ENCODE measurements around the gene TLE7. TPM values are rescaled to one million over a fixed set of nuclear protein-coding genes. Genes with fewer than 3 reads are reported as not detected.

Gene TLE7
- total RNA-seq, 2 experiments from 2014 or later, result not detected

GRCh38 chr16:71431176-71431575 is 10.7 kb downstream of the TLE7 start:
- no peak overlapping the region for H3K27ac ChIP-seq (ENCODE audit: low read depth, low read length, poor library complexity, severe bottlenecking)
- peaks cover 7% of the 10 kb centered on the region; the same call in 1 of the 2 replicates for H3K9me3 ChIP-seq (ENCODE audit: low read length)
- no peak for DNase-seq (ENCODE audit: low spot score)
- H3K36me3 ChIP-seq (ENCODE audit: insufficient read depth, low read length), result no peaks in the 10 kb centered on the region
- ChIA-PET CTCF (ENCODE audit: unreplicated experiment) (no interaction called here), POLR2A (no interaction called here)
- no peak overlapping the region for H3K4me3 ChIP-seq (ENCODE audit: low read depth, low read length, poor library complexity, severe bottlenecking)
- no peaks in the 10 kb centered on the region for H3K4me1 ChIP-seq (ENCODE audit: insufficient read depth, low read length, poor library complexity, severe bottlenecking)
- no peak overlapping the region for H2AFZ ChIP-seq (ENCODE audit: low read length)
- intact Hi-C loops (cut with micrococcal nuclease; ENCODE audit: unreplicated experiment), result no loop called here
- no peaks in the 10 kb centered on the region for H4K20me1 ChIP-seq (ENCODE audit: insufficient read depth, low read length)
- H3K79me2 ChIP-seq (ENCODE audit: insufficient read depth, low read depth, low read length), result no peaks in the 10 kb centered on the region
- no peak overlapping the region for H3K4me2 ChIP-seq (ENCODE audit: low read length)
- BruUV-seq (replicated peaks), result no TSS peak
- H3K9me2 ChIP-seq (ENCODE audit: insufficient read depth, low read length), result no peaks in the 10 kb centered on the region
- TF ChIP-seq EZH2phosphoT487 (IDR thresholded peaks at IDR 0.05; ENCODE audit: borderline replicate concordance, low read depth, low read length), result no peak
- TF ChIP-seq, protein P1, sequence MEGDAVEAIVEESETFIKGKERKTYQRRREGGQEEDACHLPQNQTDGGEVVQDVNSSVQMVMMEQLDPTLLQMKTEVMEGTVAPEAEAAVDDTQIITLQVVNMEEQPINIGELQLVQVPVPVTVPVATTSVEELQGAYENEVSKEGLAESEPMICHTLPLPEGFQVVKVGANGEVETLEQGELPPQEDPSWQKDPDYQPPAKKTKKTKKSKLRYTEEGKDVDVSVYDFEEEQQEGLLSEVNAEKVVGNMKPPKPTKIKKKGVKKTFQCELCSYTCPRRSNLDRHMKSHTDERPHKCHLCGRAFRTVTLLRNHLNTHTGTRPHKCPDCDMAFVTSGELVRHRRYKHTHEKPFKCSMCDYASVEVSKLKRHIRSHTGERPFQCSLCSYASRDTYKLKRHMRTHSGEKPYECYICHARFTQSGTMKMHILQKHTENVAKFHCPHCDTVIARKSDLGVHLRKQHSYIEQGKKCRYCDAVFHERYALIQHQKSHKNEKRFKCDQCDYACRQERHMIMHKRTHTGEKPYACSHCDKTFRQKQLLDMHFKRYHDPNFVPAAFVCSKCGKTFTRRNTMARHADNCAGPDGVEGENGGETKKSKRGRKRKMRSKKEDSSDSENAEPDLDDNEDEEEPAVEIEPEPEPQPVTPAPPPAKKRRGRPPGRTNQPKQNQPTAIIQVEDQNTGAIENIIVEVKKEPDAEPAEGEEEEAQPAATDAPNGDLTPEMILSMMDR (conservative IDR thresholded peaks at IDR 0.05; ENCODE audit: low read length), result no peak

DNA sequence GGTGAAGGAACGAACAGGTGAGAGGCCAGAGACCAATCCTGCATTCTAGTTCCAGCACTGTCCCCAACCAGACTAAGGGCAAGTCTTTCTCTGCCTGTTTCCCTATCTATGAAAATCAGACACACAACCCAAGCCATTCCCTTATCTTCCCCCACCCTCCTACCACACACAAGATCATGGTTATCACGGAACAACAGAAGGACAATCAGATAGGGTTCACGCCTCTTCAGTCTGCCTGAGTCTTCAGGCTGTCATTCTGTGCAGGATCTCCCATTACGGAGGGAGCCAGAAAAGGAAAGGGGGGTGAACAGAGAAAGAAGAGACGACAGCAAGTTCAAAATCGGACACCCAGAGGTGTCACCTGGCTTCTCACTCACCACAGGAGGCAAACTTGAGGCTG is 11.1 kb downstream of the TLE7 start:
- H3K27ac ChIP-seq (ENCODE audit: low read depth, low read length, poor library complexity, severe bottlenecking), result no peak overlapping the region
- TF ChIP-seq, protein P1 (conservative IDR thresholded peaks at IDR 0.05; ENCODE audit: low read length), result no peak
- TF ChIP-seq EZH2phosphoT487 (IDR thresholded peaks at IDR 0.05; ENCODE audit: borderline replicate concordance, low read depth, low read length), result no peak
- H3K9me3 ChIP-seq (ENCODE audit: low read length), result peaks cover 7% of the 10 kb centered on the region; the same call in 1 of the 2 replicates
- no peaks in the 10 kb centered on the region for H3K36me3 ChIP-seq (ENCODE audit: insufficient read depth, low read length)
- BruUV-seq (replicated peaks), result no TSS peak
- no peak overlapping the region for H3K4me2 ChIP-seq (ENCODE audit: low read length)
- no peaks in the 10 kb centered on the region for H4K20me1 ChIP-seq (ENCODE audit: insufficient read depth, low read length)
- POLR2A ChIA-PET, result no interaction called here
- no peak overlapping the region for H2AFZ ChIP-seq (ENCODE audit: low read length)
- DNase-seq (ENCODE audit: low spot score), result no peak
- CTCF ChIA-PET (ENCODE audit: unreplicated experiment), result no interaction called here
- no peaks in the 10 kb centered on the region for H3K9me2 ChIP-seq (ENCODE audit: insufficient read depth, low read length)
- H3K4me3 ChIP-seq (ENCODE audit: low read depth, low read length, poor library complexity, severe bottlenecking), result no peak overlapping the region
- intact Hi-C loops (cut with micrococcal nuclease; ENCODE audit: unreplicated experiment), result no loop called here
- H3K4me1 ChIP-seq (ENCODE audit: insufficient read depth, low read length, poor library complexity, severe bottlenecking), result no peaks in the 10 kb centered on the region
- no peaks in the 10 kb centered on the region for H3K79me2 ChIP-seq (ENCODE audit: insufficient read depth, low read depth, low read length)

GRCh38 chr16:71429581-71429980 is 12.3 kb downstream of the TLE7 start:
- H2AFZ ChIP-seq (ENCODE audit: low read length), result no peak overlapping the region
- H3K79me2 ChIP-seq (ENCODE audit: insufficient read depth, low read depth, low read length), result no peaks in the 10 kb centered on the region
- no peaks in the 10 kb centered on the region for H4K20me1 ChIP-seq (ENCODE audit: insufficient read depth, low read length)
- no peaks in the 10 kb centered on the region for H3K9me2 ChIP-seq (ENCODE audit: insufficient read depth, low read length)
- H3K9me3 ChIP-seq (ENCODE audit: low read length), result peaks cover 7% of the 10 kb centered on the region; the same call in 1 of the 2 replicates
- no peaks in the 10 kb centered on the region for H3K4me1 ChIP-seq (ENCODE audit: insufficient read depth, low read length, poor library complexity, severe bottlenecking)
- intact Hi-C loops (cut with micrococcal nuclease; ENCODE audit: unreplicated experiment), result no loop called here
- CTCF ChIA-PET (ENCODE audit: unreplicated experiment), result interaction anchor here (0.5 kb wide), 1 partner anchor 69 kb away, joined by 3 read pairs; no protein-coding TSS in a partner anchor
- POLR2A ChIA-PET, result interaction anchor here (0.5 to 0.6 kb wide), 2 partner anchors 758 to 1376 kb away, joined by 3 to 4 read pairs; no protein-coding TSS in a partner anchor
- no peak for DNase-seq (ENCODE audit: low spot score)
- no peak overlapping the region for H3K4me3 ChIP-seq (ENCODE audit: low read depth, low read length, poor library complexity, severe bottlenecking)
- H3K4me2 ChIP-seq (ENCODE audit: low read length), result no peak overlapping the region
- BruUV-seq (replicated peaks), result no TSS peak
- TF ChIP-seq, protein P1 (conservative IDR thresholded peaks at IDR 0.05; ENCODE audit: low read length), result no peak
- no peak for TF ChIP-seq EZH2phosphoT487 (IDR thresholded peaks at IDR 0.05; ENCODE audit: borderline replicate concordance, low read depth, low read length)
- no peaks in the 10 kb centered on the region for H3K36me3 ChIP-seq (ENCODE audit: insufficient read depth, low read length)
- H3K27ac ChIP-seq (ENCODE audit: low read depth, low read length, poor library complexity, severe bottlenecking), result no peak overlapping the region

All from OCI-LY7 (cell line).